DOHH2 (cell line): Measurements from ENCODE around the gene GPD1L.

ENCODE experiments used
- EZH2phosphoT487 ChIP-seq: fragments of 200-600 bp; sonication (generic); IDR thresholded peaks from 2 replicates; pipeline ENCODE4 v1.6.1; 2017; ENCODE audit warnings: borderline replicate concordance, mild to moderate bottlenecking, antibody characterized with exemption, low read length, moderate library complexity, mixed read lengths
- TF ChIP-seq, protein P1 (sequence below): fragments of 200-600 bp; sonication (generic); IDR thresholded peaks from one replicate; pipeline ENCODE4 v1.5.1; 2014; ENCODE audit warnings: antibody characterized with exemption, mild to moderate bottlenecking, low read depth, low read length; ENCODE audit not compliant: poor library complexity, severe bottlenecking

DNA sequence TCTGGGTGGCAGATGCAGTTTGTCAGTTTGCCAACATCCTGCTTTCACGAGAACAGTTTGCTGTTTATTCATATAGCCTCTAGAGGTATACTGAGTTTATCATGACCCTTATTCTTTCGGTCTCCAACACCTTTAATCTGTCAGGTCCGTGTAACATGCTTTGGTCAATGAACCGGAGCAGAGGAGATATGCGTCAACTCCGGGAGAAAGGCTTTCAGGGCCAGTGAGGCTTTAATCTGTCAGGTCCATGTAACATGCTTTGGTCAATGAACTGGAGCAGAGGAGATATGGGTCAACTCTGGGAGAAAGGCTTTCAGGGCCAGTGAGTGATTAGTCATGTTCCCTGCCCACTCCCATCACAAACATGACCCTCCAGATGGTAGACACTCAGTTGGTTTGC, 16.9 kb upstream of the GPD1L start:
- no peak for TF ChIP-seq EZH2phosphoT487
- TF ChIP-seq, protein P1, sequence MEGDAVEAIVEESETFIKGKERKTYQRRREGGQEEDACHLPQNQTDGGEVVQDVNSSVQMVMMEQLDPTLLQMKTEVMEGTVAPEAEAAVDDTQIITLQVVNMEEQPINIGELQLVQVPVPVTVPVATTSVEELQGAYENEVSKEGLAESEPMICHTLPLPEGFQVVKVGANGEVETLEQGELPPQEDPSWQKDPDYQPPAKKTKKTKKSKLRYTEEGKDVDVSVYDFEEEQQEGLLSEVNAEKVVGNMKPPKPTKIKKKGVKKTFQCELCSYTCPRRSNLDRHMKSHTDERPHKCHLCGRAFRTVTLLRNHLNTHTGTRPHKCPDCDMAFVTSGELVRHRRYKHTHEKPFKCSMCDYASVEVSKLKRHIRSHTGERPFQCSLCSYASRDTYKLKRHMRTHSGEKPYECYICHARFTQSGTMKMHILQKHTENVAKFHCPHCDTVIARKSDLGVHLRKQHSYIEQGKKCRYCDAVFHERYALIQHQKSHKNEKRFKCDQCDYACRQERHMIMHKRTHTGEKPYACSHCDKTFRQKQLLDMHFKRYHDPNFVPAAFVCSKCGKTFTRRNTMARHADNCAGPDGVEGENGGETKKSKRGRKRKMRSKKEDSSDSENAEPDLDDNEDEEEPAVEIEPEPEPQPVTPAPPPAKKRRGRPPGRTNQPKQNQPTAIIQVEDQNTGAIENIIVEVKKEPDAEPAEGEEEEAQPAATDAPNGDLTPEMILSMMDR = no peak
